Jurkat, Clone E6-1 (cell line): ENCODE data around the gene TRIM13.

ENCODE experiments used
- DNase-seq: peaks from one replicate; pipeline ENCODE4 v3.0.0-alpha.2; 2011; ENCODE audit warnings: low read depth, low spot score
- H3K4me3 ChIP-seq: 2 replicates; pipeline ENCODE4 v1.5.1; 2011; ENCODE audit warnings: mild to moderate bottlenecking, low read length, control low read depth, moderate library complexity

The TRIM13 gene

GRCh38 chr13:49995625-49996101 lies 1.2 kb upstream of the TRIM13 start:
- H3K4me3 ChIP-seq: peak overlapping the region; percentile 53; the same call in 1 of the 2 replicates
- DNase-seq: no peak

GRCh38 chr13:49996161-49996915 lies 504 bp upstream of the TRIM13 start:
- H3K4me3 ChIP-seq: peak overlapping the region; percentile 53
- DNase-seq: peak; percentile 83

DNA sequence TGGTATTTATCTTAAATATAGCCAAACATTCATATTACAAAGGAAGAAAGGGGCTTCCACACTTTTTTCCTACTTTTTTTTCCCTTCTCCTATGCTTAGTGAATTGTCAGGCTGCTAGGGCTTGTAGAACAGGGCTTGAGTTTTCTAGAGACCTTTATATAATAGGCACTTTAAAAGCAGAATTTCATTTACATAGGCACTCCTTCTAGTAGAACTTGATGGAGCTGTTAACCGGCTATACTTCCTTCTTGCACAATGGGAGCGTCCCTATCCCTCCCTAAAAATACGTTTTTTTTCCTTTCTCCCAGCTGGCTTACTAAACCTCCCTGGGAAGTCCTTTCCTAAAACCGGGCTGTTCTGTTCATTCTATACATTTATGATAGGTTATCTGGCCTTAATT lies 1.1 kb downstream of the TRIM13 start:
- H3K4me3 ChIP-seq: peak overlapping the region; percentile 86
- DNase-seq: no peak

GRCh38 chr13:49998714-49999624 lies 2.1 kb downstream of the TRIM13 start:
- DNase-seq: no peak
- H3K4me3 ChIP-seq: peak overlapping the region; percentile 86

DNA sequence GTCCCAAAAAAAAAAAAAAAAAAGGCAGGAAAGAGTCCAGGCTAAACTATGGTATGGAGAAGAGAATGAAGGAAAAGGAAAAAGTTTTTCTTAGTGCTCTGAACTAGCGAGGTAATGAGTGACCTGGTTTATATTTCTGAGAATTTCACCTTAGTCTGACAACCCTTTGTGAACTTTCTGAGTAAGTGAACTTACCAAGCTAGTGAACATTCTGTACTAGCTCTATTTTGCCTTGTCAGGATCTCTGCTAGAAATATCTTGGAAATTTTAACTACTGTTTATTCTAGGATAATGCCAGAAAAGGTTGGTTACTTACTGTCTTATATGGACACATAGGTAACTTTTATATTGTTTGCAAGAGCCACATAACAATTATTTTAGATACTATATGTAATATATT lies 4.4 kb downstream of the TRIM13 start:
- H3K4me3 ChIP-seq: no peak overlapping the region
- no peak for DNase-seq

DNA sequence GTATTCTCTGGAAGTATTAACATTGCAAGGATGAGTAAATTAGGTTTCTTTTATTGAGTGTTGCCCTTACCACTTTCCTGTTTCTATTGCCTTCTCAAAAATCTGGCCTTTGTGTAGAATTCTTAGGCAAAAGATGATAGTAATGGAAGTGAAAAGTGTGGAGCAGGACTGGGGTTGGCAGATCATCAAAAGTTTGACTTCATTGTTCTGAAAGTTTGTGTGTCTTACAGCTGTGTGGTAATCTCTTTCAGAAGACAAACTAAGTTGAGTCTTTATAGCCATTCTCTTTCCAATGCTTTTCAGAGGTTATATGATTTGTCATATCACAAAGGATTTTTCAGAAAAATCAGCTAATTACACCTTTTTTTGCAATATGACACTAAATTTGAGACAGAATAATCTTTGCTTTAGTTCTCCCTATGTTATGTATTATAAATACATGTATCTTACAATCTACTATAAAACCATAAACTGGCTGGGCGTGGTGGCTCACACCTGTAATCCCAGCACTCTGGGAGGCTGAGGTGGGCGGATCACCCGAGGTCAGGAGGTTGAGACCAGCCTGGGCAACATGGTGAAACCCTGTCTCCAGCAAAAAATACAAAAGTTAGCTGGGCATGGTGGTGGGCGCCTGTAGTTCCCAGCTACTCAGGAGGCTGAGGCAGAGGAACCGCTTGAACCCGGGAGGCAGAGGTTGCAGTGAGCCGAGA lies 9.7 kb downstream of the TRIM13 start:
- DNase-seq: no peak
- no peak overlapping the region for H3K4me3 ChIP-seq

DNA sequence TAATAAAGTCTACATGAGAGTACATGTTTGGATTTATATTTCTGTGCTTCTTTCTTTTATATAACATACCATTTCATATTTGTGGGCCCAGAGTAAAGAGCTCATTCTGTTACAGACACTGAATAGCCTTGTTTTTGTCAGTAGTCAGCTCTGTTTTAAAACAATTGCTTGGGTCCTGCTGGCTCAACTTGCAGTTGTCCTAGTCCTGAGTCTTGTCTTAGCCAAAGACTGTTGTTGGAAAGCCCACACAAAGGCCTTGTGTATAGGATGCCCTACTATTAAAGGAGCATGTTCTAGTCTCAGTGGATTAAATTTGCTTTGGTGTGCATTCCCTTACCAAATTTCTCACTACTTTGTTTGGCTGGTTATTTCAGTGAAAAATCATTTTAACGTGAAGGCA lies 14.6 kb downstream of the TRIM13 start:
- no peak for DNase-seq
- H3K4me3 ChIP-seq: no peak overlapping the region

GRCh38 chr13:50012396-50013169 lies 15.7 kb downstream of the TRIM13 start:
- no peak for DNase-seq
- no peak overlapping the region for H3K4me3 ChIP-seq

GRCh38 chr13:50014386-50014785 lies 17.5 kb downstream of the TRIM13 start:
- no peak for DNase-seq
- no peak overlapping the region for H3K4me3 ChIP-seq

DNA sequence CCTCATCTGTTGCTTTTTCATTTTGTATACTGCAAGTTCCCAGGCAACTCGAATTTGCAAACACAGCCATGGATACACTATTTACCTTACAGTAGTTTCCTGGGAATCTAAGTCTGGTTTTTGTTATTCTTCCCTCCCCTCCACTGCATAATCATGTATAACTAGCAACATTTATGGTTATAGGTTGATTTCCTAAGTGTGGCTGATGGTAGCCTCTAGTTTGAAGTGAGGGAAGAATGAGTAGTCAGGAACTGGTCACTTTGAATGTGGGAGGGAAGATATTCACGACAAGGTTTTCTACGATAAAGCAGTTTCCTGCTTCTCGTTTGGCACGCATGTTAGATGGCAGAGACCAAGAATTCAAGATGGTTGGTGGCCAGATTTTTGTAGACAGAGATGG lies 18.4 kb downstream of the TRIM13 start, which contains the start of gene KCNRG:
TSS of gene KCNRG (plus strand) at position 187 of the 400 bp plus-strand sequence. CDS start at position 237, 50 bp downstream.
- no peak for DNase-seq
- no peak within 1 kb of the TSS for H3K4me3 ChIP-seq

- H3K4me3 ChIP-seq: no peak overlapping the region
Observed at GRCh38 chr13:50015750-50016149, 18.9 kb downstream of the TRIM13 start.

DNA sequence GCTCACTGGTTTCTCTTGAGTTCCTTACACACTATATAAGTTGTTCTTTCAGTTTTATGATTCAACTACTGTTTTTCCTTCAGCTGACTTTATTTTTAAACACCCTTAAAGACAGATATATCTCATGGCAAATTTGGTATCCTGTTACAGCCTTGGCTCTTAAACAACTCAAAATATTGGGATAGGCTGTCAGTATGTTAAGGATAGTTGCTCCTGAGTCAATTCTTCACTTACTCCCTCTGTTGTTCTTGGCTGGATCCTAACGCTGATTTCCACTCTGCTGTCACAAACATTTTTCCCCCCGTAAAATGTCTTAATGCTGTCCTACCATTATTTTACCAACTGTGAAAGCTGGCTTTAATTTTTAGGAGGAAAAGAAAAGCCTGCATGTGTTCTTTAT lies 19.6 kb downstream of the TRIM13 start:
- no peak for DNase-seq
- no peak overlapping the region for H3K4me3 ChIP-seq

More at GRCh38 chr13:50015750-50016149, 18.9 kb downstream of the TRIM13 start:
- DNase-seq: no peak

- H3K4me3 ChIP-seq: no peak overlapping the region
- DNase-seq: no peak
Observed at GRCh38 chr13:50017819-50018218, 21.0 kb downstream of the TRIM13 start.

DNA sequence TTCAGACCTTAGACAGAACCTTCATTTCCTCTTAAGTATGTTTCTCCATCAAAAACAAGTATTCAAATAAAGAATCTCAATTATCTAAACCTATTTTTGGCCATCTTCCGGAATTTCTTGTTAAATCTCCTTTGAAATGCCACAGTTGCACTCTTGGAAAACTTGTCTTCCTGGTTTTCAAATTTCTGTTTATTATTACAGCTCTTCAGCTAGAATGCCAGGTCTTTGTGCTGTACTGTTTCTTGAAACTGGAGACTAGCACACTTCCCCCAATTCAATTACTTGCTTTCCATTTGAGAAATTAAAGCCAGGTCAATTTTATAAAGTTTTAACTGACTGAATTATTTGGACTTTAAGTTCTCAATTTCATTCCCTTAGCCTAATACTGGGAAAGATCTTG lies 28.6 kb downstream of the TRIM13 start:
- H3K4me3 ChIP-seq: no peak overlapping the region

GRCh38 chr13:50026788-50027473 lies 30.1 kb downstream of the TRIM13 start:
- H3K4me3 ChIP-seq: no peak overlapping the region
- no peak for DNase-seq

More for the DNA sequence above, 28.6 kb downstream of the TRIM13 start:
- DNase-seq: no peak

GRCh38 chr13:50030315-50030714 lies 33.5 kb downstream of the TRIM13 start:
- no peak overlapping the region for H3K4me3 ChIP-seq
- no peak for DNase-seq

- no peak overlapping the region for H3K4me3 ChIP-seq
- no peak for DNase-seq
Observed at GRCh38 chr13:50033725-50034124, 36.9 kb downstream of the TRIM13 start.

DNA sequence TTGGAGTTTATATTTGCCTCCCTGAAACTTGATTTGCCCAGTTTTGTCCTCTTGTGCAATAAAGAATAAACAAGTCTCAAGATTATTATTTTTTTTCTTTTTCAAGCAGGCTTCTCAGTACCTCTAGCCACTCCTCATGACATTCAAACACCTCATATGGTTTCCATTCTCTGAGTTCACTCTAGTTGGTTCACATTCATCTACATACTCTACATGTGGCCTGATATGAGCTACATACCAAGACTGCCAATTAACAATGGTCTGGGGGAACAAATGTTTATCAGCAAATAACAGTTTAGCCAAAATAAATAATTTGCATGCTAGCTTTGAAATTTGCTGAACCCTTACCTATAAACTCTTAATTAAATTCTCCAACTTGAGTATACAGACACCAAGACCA lies 40.9 kb downstream of the TRIM13 start:
- H3K4me3 ChIP-seq: no peak overlapping the region
- DNase-seq: no peak
